Sigmoid colon (tissue), 7 donors: ENCODE results near the gene SPON1. TPM values are rescaled to one million over a fixed set of nuclear protein-coding genes. Genes with fewer than 3 reads are reported as not detected.

Experiments used
- DNase-seq: peaks from one replicate; pipeline ENCODE4 v3.0.0-alpha.2; 2019
- H3K27ac ChIP-seq, 4 donors: fragments of 200-600 bp; sonication (generic); one replicate each; pipeline ENCODE4 v1.5.1; 2016 to 2019; ENCODE audit warnings: mild to moderate bottlenecking in 1 of 4
- H3K27me3 ChIP-seq, 3 donors: fragments of 200-600 bp; sonication (generic); one replicate each; pipeline ENCODE4 v1.5.1; 2019; ENCODE audit warnings: mild to moderate bottlenecking in 1 of 3
- H3K36me3 ChIP-seq, 4 donors: fragments of 200-600 bp; sonication (generic); one replicate each; pipeline ENCODE4 v1.5.1; 2016 to 2019
- H3K4me1 ChIP-seq, 4 donors: fragments of 200-600 bp; sonication (generic); one replicate each; pipeline ENCODE4 v1.5.1; 2017 to 2019
- H3K4me3 ChIP-seq, 4 donors: fragments of 200-600 bp; sonication (generic); one replicate each; pipeline ENCODE4 v1.5.1; 2017 to 2019; ENCODE audit warnings: mild to moderate bottlenecking in 2 of 4, moderate library complexity in 1 of 4
- H3K9me3 ChIP-seq, 4 donors: fragments of 200-600 bp in 3 of 4; sonication (generic) in 3 of 4; one replicate each; pipeline versions ENCODE4 v1.5.1 to v1.6.1; 2013 to 2019
- CTCF ChIP-seq, 4 experiments: fragments of 450-650 bp in 3 of 4; fragments of 200-600 bp in 1 of 4; IDR thresholded peaks; one replicate each; pipeline ENCODE4 v1.5.1; 2016 to 2019; ENCODE audit warnings: antibody characterized with exemption in 4 of 4, mild to moderate bottlenecking in 3 of 4, moderate library complexity in 2 of 4
- EP300 ChIP-seq, 4 donors: sonication (generic); formaldehyde crosslinking; IDR thresholded peaks; one replicate each; pipeline ENCODE4 v1.6.1; 2017; ENCODE audit warnings: antibody characterized with exemption in 4 of 4
- POLR2A ChIP-seq, 2 donors: fragments of 450-650 bp; IDR thresholded peaks; one replicate each; pipeline ENCODE4 v1.6.1; 2016; ENCODE audit warnings: antibody characterized with exemption in 2 of 2, mild to moderate bottlenecking in 2 of 2, moderate library complexity in 2 of 2
- POLR2AphosphoS5 ChIP-seq, 4 donors: sonication (generic); formaldehyde crosslinking; IDR thresholded peaks; one replicate each; pipeline ENCODE4 v1.6.1; 2017; ENCODE audit warnings: antibody characterized with exemption in 4 of 4
- WGBS, 2 donors: extraction: QIAGEN DNeasy Blood & Tissue Kit; methylation state at CpG; one replicate each; pipeline ENCODE4 v1.1.7; 2013; 5-methylcytosine and 5-hydroxymethylcytosine counted together
- intact Hi-C: fragments of 100-400 bp; cut with DNase I; formaldehyde crosslinking; loops from one replicate; pipeline ENCODE4 v1.15.1; 2023
- polyA plus RNA-seq, 3 donors: library from polyadenylated mRNA; stranded (reverse); fragments of 200-250 nt; gene quantifications; one replicate each; pipeline ENCODE4 v1.2.3, GENCODE V29; 2013
- total RNA-seq, 4 donors: library from RNA; depleted of rRNA; stranded (reverse); fragments of >200 nt; gene quantifications; one replicate each; pipeline ENCODE4 v1.1.0, GENCODE V29; 2016
- donor health status: healthy with polysubstance abuse.
- donor health status: Bipolar disorder and iron deficiency.
- donor health status: healthy.

SPON1 gene
- total RNA-seq (10 to 100 TPM; 10.0 to 36.8 (median 24.1) TPM), polyA plus RNA-seq (10 to 100 TPM in 1 of 3 donors, 1 to 10 TPM in 2; 6.6 to 12.6 (median 7.2) TPM)

GRCh38 chr11:13962562-13963168 lies at the start of gene SPON1:
TSS of gene SPON1 (plus strand) at chr11:13962723. CDS start at chr11:13962905, 182 bp downstream.
- Histone ChIP-seq H3K27ac (peak within 1 kb of the TSS; percentile 32 to 69 (median 60)), H3K36me3 (no peaks in the 10 kb centered on the region), H3K9me3 (no peaks in the 10 kb centered on the region), H3K4me3 (peak within 1 kb of the TSS; percentile 33 to 54 (median 50)), H3K27me3 (peaks cover 6 to 69% (median 34%) of the 10 kb centered on the region in 3 donors), H3K4me1 (peaks cover 0 to 30% (median 27%) of the 10 kb centered on the region in 4 donors)
- intact Hi-C loops, result loop anchor here (5.0 kb wide), 1 partner anchor 70 kb away; no protein-coding TSS in a partner anchor
- peak; percentile 75 for DNase-seq
- 0 to 1% methylated on average over 74 of the region's 74 CpGs for WGBS, 2 donors
- TF ChIP-seq POLR2AphosphoS5 (IDR thresholded peaks at IDR 0.05) (peak in 2 of 4 donors; percentile 25 to 55), POLR2A (IDR thresholded peaks at IDR 0.05) (no peak)

GRCh38 chr11:13917264-13917663 lies 45.3 kb upstream of the SPON1 start:
- H3K4me1 ChIP-seq, result no peaks in the 10 kb centered on the region
- H3K9me3 ChIP-seq, result no peaks in the 10 kb centered on the region
- no peaks in the 10 kb centered on the region for H3K36me3 ChIP-seq
- no peak overlapping the region for H3K27ac ChIP-seq
- WGBS, 2 donors, result 69 to 89% methylated on average over 1 of the region's 1 CpG
- TF ChIP-seq EP300 (IDR thresholded peaks at IDR 0.05) (no peak), POLR2A (IDR thresholded peaks at IDR 0.05) (no peak), POLR2AphosphoS5 (IDR thresholded peaks at IDR 0.05) (no peak), CTCF (IDR thresholded peaks at IDR 0.05) (no peak)
- intact Hi-C loops, result no loop called here
- H3K4me3 ChIP-seq, result no peak overlapping the region
- H3K27me3 ChIP-seq, result no peaks in the 10 kb centered on the region
- DNase-seq, result no peak

- no peak for DNase-seq
- intact Hi-C loops, result no loop called here
- Histone ChIP-seq H3K36me3 (no peaks in the 10 kb centered on the region), H3K9me3 (no peaks in the 10 kb centered on the region), H3K4me1 (no peaks in the 10 kb centered on the region), H3K27me3 (no peaks in the 10 kb centered on the region), H3K4me3 (no peak overlapping the region), H3K27ac (no peak overlapping the region)
- WGBS, 2 donors, result 85 to 91% methylated on average over 2 of the region's 2 CpGs
- TF ChIP-seq EP300 (IDR thresholded peaks at IDR 0.05), result no peak
- TF ChIP-seq POLR2A (IDR thresholded peaks at IDR 0.05), result no peak
- no peak for TF ChIP-seq CTCF (IDR thresholded peaks at IDR 0.05)
- TF ChIP-seq POLR2AphosphoS5 (IDR thresholded peaks at IDR 0.05), result no peak
Observed at GRCh38 chr11:13917904-13918303, 44.6 kb upstream of the SPON1 start.

GRCh38 chr11:13920756-13921155 lies 41.8 kb upstream of the SPON1 start:
- 83 to 85% methylated on average over 3 of the region's 3 CpGs for WGBS, 2 donors
- no peaks in the 10 kb centered on the region for H3K36me3 ChIP-seq

More at GRCh38 chr11:13920756-13921155, 41.8 kb upstream of the SPON1 start:
- no peak for TF ChIP-seq EP300 (IDR thresholded peaks at IDR 0.05)
- no peak for TF ChIP-seq CTCF (IDR thresholded peaks at IDR 0.05)
- no peak for TF ChIP-seq POLR2AphosphoS5 (IDR thresholded peaks at IDR 0.05)
- no peak for TF ChIP-seq POLR2A (IDR thresholded peaks at IDR 0.05)
- no peaks in the 10 kb centered on the region for H3K27me3 ChIP-seq
- H3K4me3 ChIP-seq, result no peak overlapping the region
- no peak for DNase-seq
- intact Hi-C loops, result no loop called here
- H3K27ac ChIP-seq, result no peak overlapping the region
- H3K9me3 ChIP-seq, result no peaks in the 10 kb centered on the region
- H3K4me1 ChIP-seq, result no peaks in the 10 kb centered on the region
